Suprapubic skin (tissue), 4 donors: ENCODE measurements around the gene EPHB1. TPM values are rescaled to one million over a fixed set of nuclear protein-coding genes. Genes with fewer than 3 reads are reported as not detected.

ENCODE experiments used
- DNase-seq, 2 donors: peaks; one replicate each; pipeline ENCODE4 v3.0.0-alpha.2; 2019; ENCODE audit warnings: low spot score in 2 of 2
- H3K27ac ChIP-seq: fragments of 200-600 bp; sonication (generic); one replicate; pipeline ENCODE4 v1.5.1; 2019
- H3K27me3 ChIP-seq: fragments of 200-600 bp; sonication (generic); one replicate; pipeline ENCODE4 v1.5.1; 2019
- H3K36me3 ChIP-seq: fragments of 200-600 bp; sonication (generic); one replicate; pipeline ENCODE4 v1.5.1; 2019
- H3K4me1 ChIP-seq: fragments of 200-600 bp; sonication (generic); one replicate; pipeline ENCODE4 v1.5.1; 2019
- H3K4me3 ChIP-seq: fragments of 200-600 bp; sonication (generic); one replicate; pipeline ENCODE4 v1.5.1; 2019; ENCODE audit warnings: mild to moderate bottlenecking
- H3K9me3 ChIP-seq: fragments of 200-600 bp; sonication (generic); one replicate; pipeline ENCODE4 v1.5.1; 2019
- EP300 ChIP-seq: sonication (generic); formaldehyde crosslinking; IDR thresholded peaks from one replicate; pipeline ENCODE4 v1.6.1; 2017; ENCODE audit warnings: antibody characterized with exemption
- POLR2A ChIP-seq, 2 donors: fragments of 450-650 bp; IDR thresholded peaks; one replicate each; pipeline ENCODE4 v1.6.1; 2017; ENCODE audit warnings: antibody characterized with exemption in 2 of 2, mild to moderate bottlenecking in 2 of 2, moderate library complexity in 2 of 2
- POLR2AphosphoS5 ChIP-seq, 3 donors: sonication (generic); formaldehyde crosslinking; IDR thresholded peaks; one replicate each; pipeline ENCODE4 v1.6.1; 2017; ENCODE audit warnings: antibody characterized with exemption in 3 of 3
- WGBS: methylation state at CpG from one replicate; pipeline ENCODE4 v1.1.5; 2018; 5-methylcytosine and 5-hydroxymethylcytosine counted together
- total RNA-seq, 4 donors: library from RNA; depleted of rRNA; stranded (reverse); fragments of >200 nt; gene quantifications; one replicate each; pipeline ENCODE4 v1.1.0, GENCODE V29; 2016
- TF ChIP-seq, protein P1 (sequence below), 2 donors: fragments of 200-600 bp in 1 of 2; fragments of 450-650 bp in 1 of 2; sonication (generic) in 1 of 2; IDR thresholded peaks; one replicate each; pipeline ENCODE4 v1.5.1; 2016 to 2019; ENCODE audit warnings: antibody characterized with exemption in 2 of 2, mild to moderate bottlenecking in 1 of 2, moderate library complexity in 1 of 2

The EPHB1 gene
- total RNA-seq, 4 donors from 2014 or later, result 8.5 to 30.7 (median 18.5) TPM

- Histone ChIP-seq H3K36me3 (no peaks in the 10 kb centered on the region), H3K4me1 (no peaks in the 10 kb centered on the region), H3K4me3 (no peak overlapping the region), H3K9me3 (no peaks in the 10 kb centered on the region), H3K27ac (no peak overlapping the region), H3K27me3 (no peaks in the 10 kb centered on the region)
- no peak for DNase-seq
- TF ChIP-seq, protein P1, sequence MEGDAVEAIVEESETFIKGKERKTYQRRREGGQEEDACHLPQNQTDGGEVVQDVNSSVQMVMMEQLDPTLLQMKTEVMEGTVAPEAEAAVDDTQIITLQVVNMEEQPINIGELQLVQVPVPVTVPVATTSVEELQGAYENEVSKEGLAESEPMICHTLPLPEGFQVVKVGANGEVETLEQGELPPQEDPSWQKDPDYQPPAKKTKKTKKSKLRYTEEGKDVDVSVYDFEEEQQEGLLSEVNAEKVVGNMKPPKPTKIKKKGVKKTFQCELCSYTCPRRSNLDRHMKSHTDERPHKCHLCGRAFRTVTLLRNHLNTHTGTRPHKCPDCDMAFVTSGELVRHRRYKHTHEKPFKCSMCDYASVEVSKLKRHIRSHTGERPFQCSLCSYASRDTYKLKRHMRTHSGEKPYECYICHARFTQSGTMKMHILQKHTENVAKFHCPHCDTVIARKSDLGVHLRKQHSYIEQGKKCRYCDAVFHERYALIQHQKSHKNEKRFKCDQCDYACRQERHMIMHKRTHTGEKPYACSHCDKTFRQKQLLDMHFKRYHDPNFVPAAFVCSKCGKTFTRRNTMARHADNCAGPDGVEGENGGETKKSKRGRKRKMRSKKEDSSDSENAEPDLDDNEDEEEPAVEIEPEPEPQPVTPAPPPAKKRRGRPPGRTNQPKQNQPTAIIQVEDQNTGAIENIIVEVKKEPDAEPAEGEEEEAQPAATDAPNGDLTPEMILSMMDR (IDR thresholded peaks at IDR 0.05), result no peak
- no peak for TF ChIP-seq POLR2AphosphoS5 (IDR thresholded peaks at IDR 0.05)
- TF ChIP-seq EP300, result no peak
- TF ChIP-seq POLR2A (IDR thresholded peaks at IDR 0.05), result no peak
- WGBS, result 78% methylated on average over 2 of the region's 2 CpGs
These were observed 246.5 kb downstream of the EPHB1 start for GRCh38 chr3:135041601-135042000.

DNA sequence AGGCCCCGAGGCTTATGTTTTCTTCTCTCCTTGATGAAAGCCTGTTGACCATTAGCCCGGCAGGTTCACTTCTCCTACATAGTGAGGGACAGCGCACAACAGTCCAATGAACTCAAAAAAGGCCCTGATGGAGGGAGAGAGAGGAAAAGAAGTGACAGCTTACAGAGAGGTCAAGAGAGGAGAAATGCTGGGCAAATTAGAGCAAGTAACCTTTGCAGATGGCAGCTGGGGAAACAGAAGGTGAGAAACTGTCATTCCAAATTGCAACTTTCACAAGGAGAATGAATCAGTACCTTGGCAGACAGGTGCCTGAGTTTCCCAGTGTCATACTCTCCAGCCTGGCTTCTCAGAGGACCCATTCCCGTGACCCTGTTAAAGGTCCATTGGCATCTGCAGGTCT lies 252.0 kb downstream of the EPHB1 start:
- no peaks in the 10 kb centered on the region for H3K9me3 ChIP-seq
- H3K27me3 ChIP-seq, result no peaks in the 10 kb centered on the region
- 93% methylated on average over 4 of the region's 4 CpGs for WGBS
- H3K4me3 ChIP-seq, result no peak overlapping the region
- no peak overlapping the region for H3K27ac ChIP-seq
- no peaks in the 10 kb centered on the region for H3K36me3 ChIP-seq
- DNase-seq, result no peak
- H3K4me1 ChIP-seq, result no peaks in the 10 kb centered on the region
- TF ChIP-seq, protein P1 (IDR thresholded peaks at IDR 0.05), result no peak
- TF ChIP-seq EP300, result no peak
- no peak for TF ChIP-seq POLR2AphosphoS5 (IDR thresholded peaks at IDR 0.05)
- TF ChIP-seq POLR2A (IDR thresholded peaks at IDR 0.05), result no peak

- Histone ChIP-seq H3K9me3 (no peaks in the 10 kb centered on the region), H3K36me3 (no peaks in the 10 kb centered on the region), H3K27me3 (no peaks in the 10 kb centered on the region), H3K4me1 (no peaks in the 10 kb centered on the region), H3K27ac (no peak overlapping the region), H3K4me3 (no peak overlapping the region)
- 83% methylated on average over 3 of the region's 3 CpGs for WGBS
- no peak for DNase-seq
- TF ChIP-seq POLR2AphosphoS5 (IDR thresholded peaks at IDR 0.05), result no peak
- TF ChIP-seq, protein P1 (IDR thresholded peaks at IDR 0.05), result no peak
- no peak for TF ChIP-seq EP300
- no peak for TF ChIP-seq POLR2A (IDR thresholded peaks at IDR 0.05)
These were observed 255.5 kb downstream of the EPHB1 start for GRCh38 chr3:135050536-135050935.

GRCh38 chr3:135051409-135051973 lies 256.4 kb downstream of the EPHB1 start:
- no peaks in the 10 kb centered on the region for H3K36me3 ChIP-seq
- 88% methylated on average over 4 of the region's 4 CpGs for WGBS
- no peaks in the 10 kb centered on the region for H3K9me3 ChIP-seq
- no peak for DNase-seq
- no peaks in the 10 kb centered on the region for H3K27me3 ChIP-seq
- no peak overlapping the region for H3K4me3 ChIP-seq
- no peak overlapping the region for H3K27ac ChIP-seq
- TF ChIP-seq EP300, result no peak
- TF ChIP-seq POLR2AphosphoS5 (IDR thresholded peaks at IDR 0.05), result no peak
- TF ChIP-seq, protein P1 (IDR thresholded peaks at IDR 0.05), result no peak
- no peak for TF ChIP-seq POLR2A (IDR thresholded peaks at IDR 0.05)
- H3K4me1 ChIP-seq, result no peaks in the 10 kb centered on the region

DNA sequence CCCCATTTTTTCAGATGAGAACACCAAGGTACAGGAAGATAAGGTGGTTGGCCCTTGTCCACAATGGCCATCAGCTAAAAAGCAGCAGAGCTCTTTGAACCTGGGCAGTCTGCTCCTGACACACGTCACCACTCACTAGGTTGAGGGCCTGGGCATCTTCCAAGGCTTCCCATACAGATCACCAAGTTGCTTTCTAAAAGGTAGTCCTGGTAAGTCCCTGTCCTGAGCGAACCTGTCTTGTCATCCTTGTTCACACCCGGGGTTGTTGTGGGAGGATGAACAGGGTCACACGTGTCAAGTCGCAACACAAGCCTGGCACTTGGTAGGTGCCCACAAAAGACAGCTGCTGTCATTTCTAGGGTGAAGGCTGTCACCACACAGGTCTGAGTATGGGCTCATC lies 260.4 kb downstream of the EPHB1 start:
- no peaks in the 10 kb centered on the region for H3K36me3 ChIP-seq
- H3K4me1 ChIP-seq, result no peaks in the 10 kb centered on the region
- 70% methylated on average over 5 of the region's 5 CpGs for WGBS
- TF ChIP-seq POLR2A (IDR thresholded peaks at IDR 0.05) (no peak), EP300 (no peak), POLR2AphosphoS5 (IDR thresholded peaks at IDR 0.05) (no peak)
- TF ChIP-seq, protein P1 (IDR thresholded peaks at IDR 0.05), result no peak
- no peaks in the 10 kb centered on the region for H3K27me3 ChIP-seq
- H3K27ac ChIP-seq, result no peak overlapping the region
- DNase-seq, result no peak
- H3K9me3 ChIP-seq, result no peaks in the 10 kb centered on the region
- H3K4me3 ChIP-seq, result no peak overlapping the region
